ENCODE results near the gene P3H2. TPM values are rescaled to one million over a fixed set of nuclear protein-coding genes. Genes with fewer than 3 reads are reported as not detected.
A peak's percentile ranks its signal among the peaks of the same experiment; 100 is the strongest.
"Not testable (repeated sequence)": the region's sequence is repeated elsewhere in the genome, so short reads cannot be mapped to it uniquely, and the experiment has no call there.

The P3H2 gene
- total RNA-seq, 1 experiment from 2014 or later = 95.5 TPM

GRCh38 chr3:189985948-189986347 is 134.7 kb downstream of the P3H2 start:
- peak; percentile 74 for DNase-seq (ENCODE audit: low read depth)

- no peak for DNase-seq (ENCODE audit: low read depth)
These were observed 137.1 kb downstream of the P3H2 start for GRCh38 chr3:189983612-189984011.

- DNase-seq (ENCODE audit: low read depth) = peak; percentile 23
These were observed 138.3 kb downstream of the P3H2 start for GRCh38 chr3:189982321-189982945.

DNA sequence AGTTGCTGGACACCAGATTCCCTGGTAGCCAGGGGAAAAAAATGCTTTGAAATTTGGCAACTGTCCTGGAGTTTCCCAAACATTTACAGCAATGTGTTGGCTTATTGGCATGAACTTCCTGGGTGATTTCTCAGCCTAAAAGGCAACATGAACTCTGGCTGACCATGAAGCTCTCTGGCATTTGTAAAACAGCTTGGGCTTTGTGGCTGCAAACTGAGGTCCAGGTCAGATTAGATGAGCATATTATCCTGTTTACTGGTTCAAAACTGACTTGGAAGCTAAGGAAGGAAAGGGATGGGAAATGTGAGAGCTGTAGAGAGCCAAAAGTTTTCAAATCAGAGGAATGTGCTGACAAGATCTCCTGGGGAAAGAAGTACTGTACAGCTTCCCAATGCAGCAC is 139.0 kb downstream of the P3H2 start:
- peak; percentile 98 for DNase-seq (ENCODE audit: low read depth)

DNA sequence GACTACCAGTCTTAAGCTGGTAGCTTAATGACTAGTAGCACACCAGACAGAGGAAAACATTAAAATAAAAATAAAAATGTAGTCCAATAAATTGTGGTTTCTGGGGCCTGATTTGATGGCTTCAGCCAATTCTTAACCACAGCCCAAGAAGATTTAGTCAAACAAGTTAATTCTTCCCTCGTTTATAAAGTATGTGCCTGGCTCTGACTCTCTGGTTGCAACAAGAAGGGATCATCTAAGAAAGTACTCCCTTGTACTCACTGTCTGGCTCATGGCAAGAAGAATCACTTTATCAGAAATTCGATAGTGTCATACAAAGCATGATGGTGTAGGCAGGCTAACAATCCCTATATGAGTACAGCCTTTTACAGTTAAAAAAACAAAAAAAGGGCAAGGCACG is 141.9 kb downstream of the P3H2 start:
- DNase-seq (ENCODE audit: low read depth) = peak; percentile 62

DNA sequence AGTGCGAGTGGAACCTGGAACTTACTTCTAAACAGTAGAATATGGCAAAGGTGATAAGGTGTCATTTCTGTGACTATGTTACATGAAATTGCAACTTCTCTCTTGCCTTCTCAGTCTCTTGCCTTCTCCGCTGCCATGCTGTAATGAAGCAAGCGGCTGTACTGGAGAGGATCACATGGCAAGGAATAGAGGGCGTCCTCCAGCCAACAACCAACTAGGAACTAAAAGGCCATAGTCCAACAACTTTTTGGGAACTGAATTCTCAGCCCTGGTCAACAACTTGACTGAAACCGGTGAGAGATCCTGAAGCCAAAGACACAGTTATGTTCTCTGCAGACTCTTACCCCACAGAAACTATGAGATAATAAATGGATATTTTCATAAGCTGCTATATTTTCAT is 143.5 kb downstream of the P3H2 start:
- no peak for DNase-seq (ENCODE audit: low read depth)

- DNase-seq (ENCODE audit: low read depth) = no peak
These were observed 145.2 kb downstream of the P3H2 start for GRCh38 chr3:189975391-189975990.

GRCh38 chr3:189974359-189974758 is 146.3 kb downstream of the P3H2 start:
- DNase-seq (ENCODE audit: low read depth) = no peak

DNA sequence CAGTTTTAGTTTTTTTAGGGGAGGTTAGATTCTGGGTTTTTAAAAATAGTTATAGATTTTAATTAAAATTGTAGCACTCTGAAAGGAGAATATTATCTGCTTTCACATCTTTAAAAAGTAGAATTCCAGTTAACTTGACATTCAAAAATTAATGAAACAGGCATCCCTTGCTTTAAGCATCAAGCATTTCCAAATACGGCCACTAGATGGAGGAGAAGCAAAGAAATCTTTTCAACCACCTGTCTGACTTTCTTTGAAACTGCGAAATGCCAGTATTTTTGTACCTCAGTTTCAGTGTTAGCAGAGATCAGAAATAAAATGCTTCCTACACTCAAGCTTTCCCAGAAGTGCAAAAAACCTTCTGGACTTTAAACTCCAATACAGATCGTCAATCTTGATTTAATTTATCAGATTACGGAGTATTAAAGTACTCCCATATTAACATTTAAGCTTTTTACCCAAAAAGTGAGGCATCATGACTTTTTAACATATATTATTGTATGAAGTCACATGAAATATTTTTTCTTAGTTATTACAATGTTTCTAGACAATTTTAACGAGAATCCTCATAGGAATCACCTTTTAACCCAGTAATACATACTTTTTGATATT is 153.3 kb downstream of the P3H2 start:
- peak; percentile 73 for DNase-seq (ENCODE audit: low read depth)

DNA sequence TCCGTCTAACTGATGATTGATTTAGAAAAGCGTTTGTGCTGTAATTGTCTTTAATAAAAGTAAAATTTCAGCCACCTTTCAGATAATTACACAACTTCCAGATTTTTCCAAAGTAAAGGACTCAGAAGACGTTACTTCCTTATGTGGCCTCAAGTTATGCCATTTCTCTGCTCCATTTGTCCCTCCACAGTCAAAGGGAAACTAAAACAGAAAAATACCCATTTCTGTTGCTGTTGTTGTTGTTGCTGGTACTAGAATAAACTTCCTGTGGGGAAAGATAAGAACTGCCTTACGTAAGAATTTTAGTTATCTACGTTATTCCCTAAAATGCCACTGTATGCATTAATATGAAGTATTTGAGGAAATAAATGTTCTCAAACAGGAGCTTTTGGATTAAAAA is 153.9 kb downstream of the P3H2 start:
- DNase-seq (ENCODE audit: low read depth) = no peak

DNA sequence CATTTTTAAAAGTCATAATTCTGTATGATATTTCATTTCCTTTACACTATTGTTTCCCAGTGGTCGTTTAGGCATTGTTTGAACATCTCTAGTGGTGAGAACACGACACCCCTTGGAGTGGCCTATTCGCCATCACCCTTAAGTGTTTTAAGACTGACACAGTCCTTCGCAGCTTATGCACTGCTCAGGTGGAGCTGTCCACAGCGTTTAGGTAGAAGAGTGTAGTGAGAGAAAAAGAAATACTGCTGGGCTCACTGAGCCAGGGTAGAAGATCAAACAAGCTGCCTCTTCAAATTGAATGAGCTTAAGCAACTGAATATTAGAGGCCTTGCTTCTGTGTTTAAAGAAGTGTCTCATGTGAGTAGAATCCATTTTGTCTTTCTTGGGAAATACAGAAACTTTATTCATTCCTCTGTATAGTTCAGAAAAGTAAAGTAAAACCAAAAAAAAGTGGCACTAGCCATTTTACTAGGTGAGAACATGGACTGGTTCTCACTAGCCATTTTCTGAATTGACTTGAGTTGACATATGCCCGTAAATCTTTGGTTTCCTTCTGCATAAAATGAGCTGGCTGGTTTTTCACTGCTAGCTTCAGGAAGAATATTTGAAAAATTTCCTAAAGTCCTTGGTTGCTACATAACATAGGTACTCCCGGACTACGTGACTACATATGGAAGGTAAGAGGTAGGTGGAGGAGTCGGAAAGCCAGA is 155.9 kb downstream of the P3H2 start:
- no peak for DNase-seq (ENCODE audit: low read depth)

- DNase-seq (ENCODE audit: low read depth) = no peak
These were observed 158.2 kb downstream of the P3H2 start for GRCh38 chr3:189962466-189962865.

DNA sequence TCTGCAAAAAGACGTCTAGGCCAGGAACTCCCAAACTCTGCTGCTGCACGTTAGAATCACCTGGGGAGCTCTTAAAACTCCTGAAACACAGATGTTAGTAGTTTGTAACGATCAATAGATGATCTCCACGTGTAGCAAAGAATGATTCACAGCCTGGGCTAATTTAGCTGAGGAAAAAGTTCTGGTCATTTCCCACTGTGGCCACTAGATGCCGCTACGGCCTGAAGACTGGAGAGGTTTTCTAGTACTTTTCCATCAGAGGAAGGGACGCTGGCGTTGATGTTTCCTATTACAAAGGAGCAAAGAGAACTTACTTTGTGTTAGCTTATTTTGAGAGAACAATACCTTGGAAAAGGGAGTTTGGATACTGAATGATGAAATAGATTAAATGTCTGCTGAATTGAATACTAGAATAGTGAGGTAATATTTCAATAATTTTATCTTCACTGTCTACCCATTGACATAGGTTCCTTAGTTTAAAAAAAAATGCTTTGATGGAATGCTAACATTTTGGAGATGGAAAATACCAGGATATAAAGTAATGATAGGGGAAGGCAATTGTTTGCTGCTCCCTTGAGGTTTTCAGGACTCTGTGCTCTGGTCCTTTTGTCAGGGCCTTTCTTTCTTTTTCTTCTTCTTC is 159.1 kb downstream of the P3H2 start:
- DNase-seq (ENCODE audit: low read depth) = peak; percentile 86

DNA sequence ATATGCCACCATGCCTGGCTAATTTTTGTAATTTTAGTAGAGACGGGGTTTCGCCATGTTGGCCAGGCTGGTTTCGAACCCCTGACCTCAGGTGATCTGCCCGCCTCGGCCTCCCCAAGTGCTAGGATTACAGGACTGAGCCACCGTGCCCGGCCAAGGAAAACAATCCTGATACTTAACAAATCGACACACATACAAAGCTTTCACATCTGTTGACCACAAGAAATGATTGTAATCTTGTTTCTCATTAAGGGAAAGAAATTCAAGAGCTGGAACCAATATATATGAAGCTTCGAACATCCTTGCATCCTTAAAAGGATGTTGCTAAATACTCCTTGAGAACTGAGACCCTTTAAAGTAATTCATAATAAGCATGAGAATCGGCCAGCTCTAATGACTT is 159.6 kb downstream of the P3H2 start:
- not testable (repeated sequence) for DNase-seq (ENCODE audit: low read depth)

GRCh38 chr3:189954733-189955665 is 165.7 kb downstream of the P3H2 start:
- peak; percentile 12 for DNase-seq (ENCODE audit: low read depth)

DNA sequence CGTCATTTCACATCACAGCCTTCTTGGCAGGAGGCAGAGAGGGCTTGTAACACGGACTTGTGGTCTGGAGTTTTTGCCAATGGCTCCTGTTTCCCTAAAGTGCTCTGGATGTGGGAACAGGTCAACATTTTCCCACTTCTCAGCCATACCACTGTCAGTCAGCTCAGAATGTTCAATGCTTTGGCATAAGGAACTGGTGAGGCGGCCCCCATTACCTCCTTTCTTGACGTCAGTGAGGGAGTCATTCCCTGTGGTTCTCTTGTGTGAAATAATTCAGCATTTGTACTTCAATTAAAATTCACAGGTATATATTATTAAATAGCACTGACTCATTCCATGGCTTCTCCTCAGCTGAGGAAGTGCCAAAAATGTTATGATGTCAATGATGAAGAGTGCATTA is 167.1 kb downstream of the P3H2 start:
- peak; percentile 54 for DNase-seq (ENCODE audit: low read depth)

DNA sequence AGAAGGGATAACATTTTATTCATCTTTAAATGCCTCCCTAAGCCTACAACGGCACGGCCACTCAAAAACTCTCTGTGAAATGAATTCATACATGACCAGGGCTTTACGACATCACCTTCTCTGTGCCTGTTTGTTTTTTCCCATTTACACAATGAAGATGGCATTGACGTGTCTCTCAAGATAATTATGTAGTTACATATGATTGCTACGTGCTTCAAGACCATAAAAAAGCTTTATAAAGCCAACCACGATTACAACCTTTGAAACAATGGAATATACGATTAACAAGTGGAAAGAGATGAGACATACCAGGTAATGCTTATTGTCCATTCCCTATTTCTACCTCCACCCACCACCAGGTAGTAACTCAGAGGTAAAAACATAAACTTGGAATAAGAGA is 168.4 kb downstream of the P3H2 start:
- DNase-seq (ENCODE audit: low read depth) = no peak

GRCh38 chr3:189950258-189950657 is 170.4 kb downstream of the P3H2 start:
- peak; percentile 18 for DNase-seq (ENCODE audit: low read depth)

DNA sequence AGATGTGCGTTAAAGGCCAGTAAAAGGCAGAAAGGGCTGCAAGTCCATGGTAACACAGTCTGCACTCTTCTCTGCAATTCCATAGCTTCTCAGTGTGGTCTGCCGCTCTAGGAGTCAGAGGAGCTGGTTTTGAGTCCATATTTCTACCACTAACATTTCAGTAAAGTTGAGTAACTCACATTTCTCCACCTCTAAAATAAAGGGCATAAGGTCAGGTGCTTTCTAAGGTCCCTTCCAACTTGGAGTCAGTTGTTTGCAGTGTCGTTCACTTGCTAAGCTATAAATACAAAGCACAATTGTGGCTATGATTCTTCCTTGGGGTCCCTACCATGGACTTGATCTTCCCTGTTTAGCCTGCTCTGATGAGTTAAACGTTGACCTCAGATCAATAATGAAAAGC is 171.1 kb downstream of the P3H2 start:
- DNase-seq (ENCODE audit: low read depth) = no peak

DNA sequence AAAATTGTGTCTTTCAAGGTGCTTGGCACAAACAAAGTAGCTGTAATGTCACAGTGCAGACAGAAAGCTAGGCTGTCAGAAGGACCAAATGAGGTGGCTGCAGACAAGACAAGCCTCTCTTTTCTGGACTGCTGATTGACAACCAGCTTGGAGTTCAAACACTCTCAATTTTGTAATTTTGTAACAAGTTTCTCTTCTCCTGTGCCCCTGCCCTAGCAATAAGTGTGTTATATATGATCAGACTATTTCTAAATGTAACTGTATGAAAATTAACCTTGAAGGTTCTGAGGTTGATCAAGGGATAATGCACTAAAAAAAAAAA is 172.0 kb downstream of the P3H2 start:
- no peak for DNase-seq (ENCODE audit: low read depth)

Measured in M059J (cell line).